Muscle layer of duodenum (tissue), 2 donors: Measurements from ENCODE around the gene TFPT.

ENCODE experiments used
- H3K27ac ChIP-seq: one replicate; pipeline ENCODE4 v1.7.0; 2013; ENCODE audit warnings: mild to moderate bottlenecking, low read length
- H3K27me3 ChIP-seq: one replicate; pipeline ENCODE4 v1.7.0; 2013; ENCODE audit warnings: low read depth, mild to moderate bottlenecking, control low read depth, low read length
- H3K36me3 ChIP-seq, 2 donors: one replicate each; pipeline ENCODE4 v1.7.0; 2013; ENCODE audit warnings: low read length in 2 of 2, control low read depth in 1 of 2, mild to moderate bottlenecking in 1 of 2; ENCODE audit not compliant: insufficient read depth in 2 of 2, control insufficient read depth in 1 of 2
- H3K4me1 ChIP-seq, 2 donors: one replicate each; pipeline ENCODE4 v1.7.0; 2013; ENCODE audit warnings: low read length in 2 of 2, mild to moderate bottlenecking in 2 of 2, control low read depth in 1 of 2, moderate library complexity in 1 of 2; ENCODE audit not compliant: insufficient read depth in 2 of 2, control insufficient read depth in 1 of 2
- H3K4me3 ChIP-seq, 2 donors: one replicate each; pipeline ENCODE4 v1.7.0; 2013; ENCODE audit warnings: low read length in 2 of 2, low read depth in 1 of 2, mild to moderate bottlenecking in 1 of 2
- H3K9me3 ChIP-seq, 2 donors: one replicate each; pipeline ENCODE4 v1.7.0; 2013; ENCODE audit warnings: low read length in 2 of 2, control low read depth in 1 of 2, mild to moderate bottlenecking in 1 of 2; ENCODE audit not compliant: control insufficient read depth in 1 of 2
- donor health status: healthy.

The TFPT gene

GRCh38 chr19:54145541-54146158 lies 30.2 kb upstream of the TFPT start:
- Histone ChIP-seq H3K4me3 (no peak overlapping the region), H3K27me3 (no peaks in the 10 kb centered on the region), H3K4me1 (peaks cover 0 to 23% of the 10 kb centered on the region in 2 donors), H3K9me3 (no peaks in the 10 kb centered on the region), H3K36me3 (peaks cover 71 to 81% of the 10 kb centered on the region in 2 donors), H3K27ac (no peak overlapping the region)

GRCh38 chr19:54142166-54142780 lies 26.8 kb upstream of the TFPT start:
- Histone ChIP-seq H3K27me3 (no peaks in the 10 kb centered on the region), H3K9me3 (no peaks in the 10 kb centered on the region), H3K27ac (no peak overlapping the region), H3K36me3 (peaks cover 47 to 53% of the 10 kb centered on the region in 2 donors), H3K4me3 (no peak overlapping the region), H3K4me1 (peaks cover 4 to 37% of the 10 kb centered on the region in 2 donors)

- Histone ChIP-seq H3K4me3 (no peak overlapping the region), H3K27me3 (no peaks in the 10 kb centered on the region), H3K9me3 (no peaks in the 10 kb centered on the region), H3K36me3 (peaks cover 38 to 43% of the 10 kb centered on the region in 2 donors), H3K27ac (no peak overlapping the region), H3K4me1 (peaks cover 4 to 31% of the 10 kb centered on the region in 2 donors)
These were observed 25.9 kb upstream of the TFPT start for GRCh38 chr19:54141356-54141755.

- Histone ChIP-seq H3K4me1 (peaks cover 4 to 36% of the 10 kb centered on the region in 2 donors), H3K4me3 (peak overlapping the region; percentile 60 to 90)
These were observed 23.2 kb upstream of the TFPT start for GRCh38 chr19:54138489-54139256.

GRCh38 chr19:54137699-54138488 lies 22.4 kb upstream of the TFPT start, which contains the start of gene CNOT3:
Gene CNOT3 (plus strand): TSS chr19:54137762. CDS start chr19:54142979, 5,217 bp downstream.
- H3K36me3 ChIP-seq = peaks cover 3 to 9% of the 10 kb centered on the region in 2 donors
- no peaks in the 10 kb centered on the region for H3K27me3 ChIP-seq
- H3K4me3 ChIP-seq = peak within 1 kb of the TSS; percentile 83 to 90
- no peaks in the 10 kb centered on the region for H3K9me3 ChIP-seq
- peak within 1 kb of the TSS; percentile 45 for H3K27ac ChIP-seq
- peaks cover 4 to 36% of the 10 kb centered on the region in 2 donors for H3K4me1 ChIP-seq

More at GRCh38 chr19:54138489-54139256, 23.2 kb upstream of the TFPT start:
- H3K9me3 ChIP-seq = no peaks in the 10 kb centered on the region
- H3K36me3 ChIP-seq = peaks cover 11 to 17% of the 10 kb centered on the region in 2 donors
- no peaks in the 10 kb centered on the region for H3K27me3 ChIP-seq
- no peak overlapping the region for H3K27ac ChIP-seq

GRCh38 chr19:54136864-54137698 lies 21.6 kb upstream of the TFPT start:
- H3K9me3 ChIP-seq = no peaks in the 10 kb centered on the region
- H3K27ac ChIP-seq = peak overlapping the region; percentile 45
- no peaks in the 10 kb centered on the region for H3K27me3 ChIP-seq

GRCh38 chr19:54136086-54136863 lies 20.8 kb upstream of the TFPT start:
- Histone ChIP-seq H3K27me3 (no peaks in the 10 kb centered on the region), H3K36me3 (peaks cover 8 to 9% of the 10 kb centered on the region in 2 donors), H3K4me3 (peak overlapping the region; percentile 83 to 90), H3K4me1 (peaks cover 4 to 36% of the 10 kb centered on the region in 2 donors), H3K9me3 (no peaks in the 10 kb centered on the region), H3K27ac (no peak overlapping the region)

More at GRCh38 chr19:54136864-54137698, 21.6 kb upstream of the TFPT start:
- peak overlapping the region; percentile 83 to 90 for H3K4me3 ChIP-seq
- peaks cover 4 to 36% of the 10 kb centered on the region in 2 donors for H3K4me1 ChIP-seq
- H3K36me3 ChIP-seq = peaks cover 0 to 3% of the 10 kb centered on the region in 2 donors

- H3K27ac ChIP-seq = no peak overlapping the region
- no peaks in the 10 kb centered on the region for H3K9me3 ChIP-seq
- H3K27me3 ChIP-seq = no peaks in the 10 kb centered on the region
These were observed 18.6 kb upstream of the TFPT start for GRCh38 chr19:54133957-54134590.

GRCh38 chr19:54133312-54133956 lies 18.0 kb upstream of the TFPT start:
- H3K9me3 ChIP-seq = no peaks in the 10 kb centered on the region
- no peaks in the 10 kb centered on the region for H3K27me3 ChIP-seq
- H3K4me1 ChIP-seq = peaks cover 0 to 9% of the 10 kb centered on the region in 2 donors
- no peak overlapping the region for H3K27ac ChIP-seq
- H3K36me3 ChIP-seq = peaks cover 8 to 35% of the 10 kb centered on the region in 2 donors
- H3K4me3 ChIP-seq = no peak overlapping the region

More at GRCh38 chr19:54133957-54134590, 18.6 kb upstream of the TFPT start:
- H3K4me3 ChIP-seq = no peak overlapping the region
- peaks cover 8 to 29% of the 10 kb centered on the region in 2 donors for H3K36me3 ChIP-seq
- H3K4me1 ChIP-seq = peaks cover 4 to 15% of the 10 kb centered on the region in 2 donors
